Thymus (tissue), 14 donors: Measurements from ENCODE around the gene SCAANT1. TPM values are rescaled to one million over a fixed set of nuclear protein-coding genes. Genes with fewer than 3 reads are reported as not detected.

ENCODE experiments used
- DNase-seq, 9 donors: peaks; one replicate each; pipeline ENCODE4 v3.0.0-alpha.2; 2013; ENCODE audit warnings: low spot score in 9 of 9, low read depth in 6 of 9, missing footprints in 1 of 9
- H3K27ac ChIP-seq, 2 donors: one replicate each; pipeline ENCODE4 v1.5.1; 2013; ENCODE audit warnings: control low read depth in 1 of 2, low read depth in 1 of 2, low read length in 1 of 2, mild to moderate bottlenecking in 1 of 2, moderate library complexity in 1 of 2
- H3K27me3 ChIP-seq, 2 donors: one replicate each; pipeline ENCODE4 v1.5.1; 2013; ENCODE audit warnings: low read length in 1 of 2; ENCODE audit not compliant: control insufficient read depth in 2 of 2, insufficient read depth in 1 of 2
- H3K36me3 ChIP-seq, 2 donors: one replicate each; pipeline ENCODE4 v1.5.1; 2013; ENCODE audit warnings: low read length in 1 of 2, mild to moderate bottlenecking in 1 of 2, moderate library complexity in 1 of 2; ENCODE audit not compliant: control insufficient read depth in 2 of 2, insufficient read depth in 2 of 2
- H3K4me1 ChIP-seq, 2 donors: one replicate each; pipeline ENCODE4 v1.5.1; 2013; ENCODE audit warnings: low read length in 2 of 2; ENCODE audit not compliant: control insufficient read depth in 2 of 2, insufficient read depth in 2 of 2
- H3K4me3 ChIP-seq, 2 donors: one replicate each; pipeline ENCODE4 v1.5.1; 2013; ENCODE audit warnings: low read length in 2 of 2, control low read depth in 1 of 2, mild to moderate bottlenecking in 1 of 2
- H3K9me3 ChIP-seq, 2 donors: one replicate each; pipeline ENCODE4 v1.5.1; 2013; ENCODE audit warnings: low read length in 1 of 2, mild to moderate bottlenecking in 1 of 2; ENCODE audit not compliant: control insufficient read depth in 2 of 2, insufficient read depth in 1 of 2
- WGBS: extraction: QIAGEN DNeasy Blood & Tissue Kit; methylation state at CpG from one replicate; pipeline ENCODE4 v1.1.7; 2013; 5-methylcytosine and 5-hydroxymethylcytosine counted together
- long read RNA-seq, 10 donors: transcript quantifications; one replicate each; lab custom pipeline, GENCODE V29; 2026
- polyA plus RNA-seq: library from polyadenylated mRNA; stranded (reverse); fragments of 200-250 nt; gene quantifications from one replicate; pipeline ENCODE4 v1.2.3, GENCODE V29; 2013
- total RNA-seq: library from RNA; stranded (reverse); fragments of 120-200 nt; gene quantifications from one replicate; pipeline ENCODE4 v1.2.4, GENCODE V29; 2013
- donor health status: healthy.

The SCAANT1 gene
- total RNA-seq (not detected), polyA plus RNA-seq (not detected)
- long read RNA-seq, donor 1 = 0 reads
- long read RNA-seq, donor 2, partial matches to known transcripts = 59 of 60 reads
- long read RNA-seq, donor 2, other reads (novel, unspliced or antisense) = 0 of 60 reads
- long read RNA-seq, donor 3 = 0 reads
- long read RNA-seq, donor 4 = 0 reads
- long read RNA-seq, donor 5 = 0 reads
- long read RNA-seq, donor 6, partial matches to known transcripts = 6 of 6 reads
- long read RNA-seq, donor 6, other reads (novel, unspliced or antisense) = 0 of 6 reads
- long read RNA-seq, donor 7 = 0 reads
- long read RNA-seq, donor 8 = 0 reads
- long read RNA-seq, donor 9, partial matches to known transcripts = 21 of 21 reads
- long read RNA-seq, donor 9, other reads (novel, unspliced or antisense) = 0 of 21 reads
- long read RNA-seq, donor 10 = 0 reads

- Histone ChIP-seq H3K27me3 (no peaks in the 10 kb centered on the region), H3K4me1 (peaks cover 13 to 19% of the 10 kb centered on the region in 2 donors), H3K9me3 (no peaks in the 10 kb centered on the region), H3K4me3 (peak within 1 kb of the TSS; percentile 56 to 83), H3K36me3 (peaks cover 0 to 14% of the 10 kb centered on the region in 2 donors), H3K27ac (peak within 1 kb of the TSS; percentile 86 to 92)
- WGBS = under 1% methylated on average over 115 of the region's 115 CpGs
- DNase-seq = peak in 7 of 9 donors; percentile 53 to 85 (median 65)
Observed at GRCh38 chr3:63911873-63912767, at the start of gene SCAANT1. Gene SCAANT1, minus strand, starts transcription at chr3:63912383.

- Histone ChIP-seq H3K4me1 (peaks cover 9 to 21% of the 10 kb centered on the region in 2 donors), H3K4me3 (no peak overlapping the region), H3K9me3 (no peaks in the 10 kb centered on the region), H3K27me3 (no peaks in the 10 kb centered on the region), H3K36me3 (peaks cover 5 to 9% of the 10 kb centered on the region in 2 donors), H3K27ac (no peak overlapping the region)
- peak in 7 of 9 donors; percentile 38 to 85 (median 56) for DNase-seq
- WGBS = 15% methylated on average over 2 of the region's 2 CpGs
Observed at GRCh38 chr3:63961891-63962290, 49.7 kb upstream of the SCAANT1 start.

DNA sequence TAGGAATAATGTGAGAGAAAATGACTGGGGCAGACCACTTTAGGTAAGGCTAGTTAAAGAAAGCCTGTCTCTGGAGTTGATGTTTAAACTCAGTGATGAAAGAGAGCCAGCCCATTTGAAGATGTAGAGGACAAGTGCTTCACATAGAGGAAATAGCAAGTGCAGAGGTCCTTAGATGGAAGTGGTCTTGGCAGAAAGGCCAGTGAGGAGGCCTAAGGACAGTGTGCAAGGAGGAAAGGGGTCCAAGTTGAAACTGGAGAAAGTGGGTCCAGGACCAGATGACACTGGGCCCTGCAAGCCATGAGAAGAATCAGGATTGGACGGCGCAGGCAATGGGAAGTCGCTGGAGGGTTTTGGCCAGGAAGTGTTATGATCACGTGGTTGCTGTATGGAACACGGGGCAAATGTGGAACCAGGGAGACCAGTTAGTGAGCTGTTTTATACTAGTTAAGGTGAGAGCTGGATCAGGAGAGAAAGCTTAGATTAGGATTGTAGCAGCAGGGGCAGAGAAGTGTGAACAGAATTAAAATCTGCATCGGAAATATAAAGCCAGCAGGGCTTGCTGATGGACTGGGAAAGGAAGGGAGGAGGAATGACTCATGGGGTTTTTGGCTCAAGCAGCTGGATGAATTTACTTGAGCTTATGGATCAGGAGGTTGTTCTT is 48.0 kb upstream of the SCAANT1 start:
- Histone ChIP-seq H3K27me3 (no peaks in the 10 kb centered on the region), H3K9me3 (no peaks in the 10 kb centered on the region), H3K36me3 (peaks cover 5 to 12% of the 10 kb centered on the region in 2 donors), H3K27ac (peak overlapping the region in 1 of 2 donors; percentile 37), H3K4me3 (no peak overlapping the region), H3K4me1 (peaks cover 0 to 11% of the 10 kb centered on the region in 2 donors)
- no peak for DNase-seq
- 26% methylated on average over 6 of the region's 6 CpGs for WGBS

DNA sequence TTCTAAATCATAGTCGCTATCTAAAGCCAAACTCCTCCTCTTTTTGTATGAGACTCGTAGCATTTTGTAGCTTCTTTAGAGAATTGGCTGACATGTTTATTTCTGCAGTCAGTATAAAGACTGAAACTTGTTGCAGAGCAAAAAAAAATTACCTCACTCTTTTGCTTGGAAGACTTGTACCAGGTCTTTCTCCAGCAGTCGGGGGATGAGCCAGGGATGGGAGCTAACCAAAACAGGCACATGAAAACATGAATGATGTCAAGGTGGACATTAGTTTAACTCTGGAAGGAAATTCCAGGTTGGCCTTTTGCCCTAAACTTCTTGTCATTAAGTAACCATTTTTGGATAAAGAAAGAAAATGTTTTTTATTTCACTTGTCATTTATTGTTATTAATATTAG is 47.0 kb upstream of the SCAANT1 start:
- WGBS = 91% methylated on average over 3 of the region's 3 CpGs

DNA sequence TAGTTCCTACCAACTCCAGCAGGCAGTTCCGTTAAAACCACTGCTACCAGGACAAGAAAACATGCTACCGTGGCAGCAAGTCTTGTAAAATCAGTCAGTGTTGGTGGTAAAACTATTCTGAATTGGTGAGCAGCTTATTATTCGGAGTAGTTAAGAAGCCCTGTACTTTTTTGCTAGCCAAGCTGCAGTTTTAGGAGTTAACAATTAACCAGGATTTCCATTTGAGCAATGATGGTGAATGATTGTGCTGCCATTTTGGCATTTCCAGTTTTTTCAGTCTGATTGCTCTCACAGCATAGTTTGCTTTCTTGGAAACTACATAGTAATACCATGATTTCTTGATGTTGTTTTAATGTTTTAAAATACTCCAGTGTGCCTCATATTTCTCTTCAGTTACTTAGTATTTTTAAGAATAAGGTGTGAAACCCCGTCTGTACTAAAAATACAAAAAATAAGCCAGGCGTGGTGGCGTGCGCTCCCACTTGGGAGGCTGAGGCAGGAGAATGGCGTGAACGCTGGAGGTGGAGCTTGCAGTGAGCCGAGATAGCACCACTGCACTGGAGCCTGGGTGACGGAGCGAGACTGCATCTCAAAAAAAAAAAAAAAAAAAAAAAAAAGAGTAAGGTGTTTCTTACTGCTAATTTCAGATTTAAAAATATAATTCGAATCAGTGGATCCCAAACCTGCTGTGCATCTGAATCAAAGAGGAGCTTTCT is 43.8 kb upstream of the SCAANT1 start:
- 98% methylated on average over 13 of the region's 13 CpGs for WGBS

More for the DNA sequence above, 47.0 kb upstream of the SCAANT1 start:
- Histone ChIP-seq H3K36me3 (peaks cover 2 to 7% of the 10 kb centered on the region in 2 donors), H3K9me3 (no peaks in the 10 kb centered on the region), H3K4me3 (no peak overlapping the region), H3K27ac (no peak overlapping the region), H3K27me3 (no peaks in the 10 kb centered on the region), H3K4me1 (peaks cover 0 to 6% of the 10 kb centered on the region in 2 donors)
- DNase-seq = no peak

GRCh38 chr3:63955036-63955650 is 43.0 kb upstream of the SCAANT1 start:
- no peak overlapping the region for H3K4me3 ChIP-seq
- H3K27me3 ChIP-seq = no peaks in the 10 kb centered on the region
- no peak for DNase-seq
- 96% methylated on average over 3 of the region's 3 CpGs for WGBS
- peaks cover 0 to 2% of the 10 kb centered on the region in 2 donors for H3K4me1 ChIP-seq
- no peaks in the 10 kb centered on the region for H3K9me3 ChIP-seq
- H3K27ac ChIP-seq = no peak overlapping the region
- H3K36me3 ChIP-seq = peaks cover 8 to 16% of the 10 kb centered on the region in 2 donors

More for the DNA sequence above, 43.8 kb upstream of the SCAANT1 start:
- H3K36me3 ChIP-seq = peaks cover 8 to 16% of the 10 kb centered on the region in 2 donors
- DNase-seq = no peak
- H3K4me1 ChIP-seq = peaks cover 0 to 6% of the 10 kb centered on the region in 2 donors
- no peaks in the 10 kb centered on the region for H3K9me3 ChIP-seq
- H3K27ac ChIP-seq = no peak overlapping the region
- H3K4me3 ChIP-seq = no peak overlapping the region
- H3K27me3 ChIP-seq = no peaks in the 10 kb centered on the region

DNA sequence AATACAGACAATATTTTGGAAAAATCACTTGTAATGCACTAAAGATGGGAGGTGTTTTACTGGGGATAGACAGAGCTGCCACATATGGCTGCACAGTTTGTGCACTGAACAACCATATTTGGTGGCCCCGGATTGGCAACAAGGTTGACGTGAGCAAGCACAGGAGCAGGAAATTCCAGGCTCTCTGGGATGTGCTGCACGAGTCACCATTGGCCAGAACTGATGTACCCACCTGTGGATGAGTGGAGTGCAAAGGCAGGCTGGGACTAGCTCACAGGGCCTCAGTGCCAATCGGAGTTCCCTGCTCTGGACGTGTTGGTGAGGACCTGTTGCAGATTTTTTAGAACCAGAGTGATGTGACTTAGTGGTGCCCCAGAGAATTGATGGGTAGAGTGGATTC is 42.0 kb upstream of the SCAANT1 start:
- Histone ChIP-seq H3K27me3 (no peaks in the 10 kb centered on the region), H3K9me3 (no peaks in the 10 kb centered on the region), H3K36me3 (peaks cover 8 to 16% of the 10 kb centered on the region in 2 donors), H3K27ac (no peak overlapping the region), H3K4me3 (no peak overlapping the region), H3K4me1 (no peaks in the 10 kb centered on the region)
- DNase-seq = no peak
- WGBS = 97% methylated on average over 5 of the region's 5 CpGs

- Histone ChIP-seq H3K27me3 (no peaks in the 10 kb centered on the region), H3K4me1 (peaks cover 8 to 12% of the 10 kb centered on the region in 2 donors), H3K4me3 (no peak overlapping the region), H3K36me3 (peaks cover 8 to 17% of the 10 kb centered on the region in 2 donors), H3K27ac (no peak overlapping the region), H3K9me3 (no peaks in the 10 kb centered on the region)
- WGBS = 98% methylated on average over 2 of the region's 2 CpGs
- no peak for DNase-seq
Observed at GRCh38 chr3:63952248-63952594, 40.0 kb upstream of the SCAANT1 start.
